Mesodermal cell (in vitro differentiated cells): ENCODE data around the gene GCNT2.
"Not testable (repeated sequence)": the region's sequence is repeated elsewhere in the genome, so short reads cannot be mapped to it uniquely, and the experiment has no call there.

Experiments
- H3K27ac ChIP-seq: 2 replicates; pipeline ENCODE4 v1.7.0; 2013; ENCODE audit warnings: mild to moderate bottlenecking, low read depth, low read length, moderate library complexity; ENCODE audit not compliant: severe bottlenecking
- H3K36me3 ChIP-seq: 2 replicates; pipeline ENCODE4 v1.7.1; 2013; ENCODE audit warnings: mild to moderate bottlenecking, low read length, moderate library complexity; ENCODE audit not compliant: control insufficient read depth, insufficient read depth
- H3K4me1 ChIP-seq: one replicate; pipeline ENCODE4 v1.7.1; 2013; ENCODE audit warnings: mild to moderate bottlenecking, low read length; ENCODE audit not compliant: insufficient read depth, control insufficient read depth, poor library complexity, severe bottlenecking
- H3K4me3 ChIP-seq: 2 replicates; pipeline ENCODE4 v1.7.0; 2013; ENCODE audit warnings: low read length, control low read depth, mild to moderate bottlenecking; ENCODE audit not compliant: insufficient read depth, poor library complexity, severe bottlenecking; ENCODE audit errors: extremely low read depth
- H3K9me3 ChIP-seq: 2 replicates; pipeline ENCODE4 v1.7.1; 2013; ENCODE audit warnings: mild to moderate bottlenecking, low read length, moderate library complexity; ENCODE audit not compliant: control insufficient read depth
- WGBS, 2 experiments: methylation state at CpG; one replicate each; pipeline ENCODE4 v1.1.5; 2013; ENCODE audit warnings: missing lambda C conversion rate in 2 of 2; ENCODE audit not compliant: insufficient coverage in 2 of 2; 5-methylcytosine and 5-hydroxymethylcytosine counted together

GCNT2 gene

GRCh38 chr6:10589983-10590382, 68.8 kb downstream of the GCNT2 start:
- Histone ChIP-seq H3K4me3 (no peak overlapping the region), H3K4me1 (peaks cover 16% of the 10 kb centered on the region), H3K27ac (no peak overlapping the region), H3K9me3 (no peaks in the 10 kb centered on the region), H3K36me3 (no peaks in the 10 kb centered on the region)
- 100% methylated on average over 3 of the region's 3 CpGs; no CpG with 5 or more reads in 1 of the 2 experiments for WGBS, 2 experiments

- H3K36me3 ChIP-seq: no peaks in the 10 kb centered on the region
- H3K27ac ChIP-seq: no peak overlapping the region
- no peak overlapping the region for H3K4me3 ChIP-seq
- H3K9me3 ChIP-seq: no peaks in the 10 kb centered on the region
- WGBS, 2 experiments: 85 to 86% methylated on average over 7 to 12 of the region's 14 CpGs
- peaks cover 5% of the 10 kb centered on the region for H3K4me1 ChIP-seq
Measured at GRCh38 chr6:10591422-10592160, 70.4 kb downstream of the GCNT2 start.

- no peaks in the 10 kb centered on the region for H3K9me3 ChIP-seq
- H3K4me3 ChIP-seq: no peak overlapping the region
- no peak overlapping the region for H3K27ac ChIP-seq
- H3K4me1 ChIP-seq: no peaks in the 10 kb centered on the region
- WGBS, 2 experiments: 61 to 73% methylated on average over 7 to 8 of the region's 11 CpGs
- H3K36me3 ChIP-seq: no peaks in the 10 kb centered on the region
Measured at GRCh38 chr6:10595731-10596664, 74.8 kb downstream of the GCNT2 start.

GRCh38 chr6:10597499-10598001, 76.4 kb downstream of the GCNT2 start:
- H3K4me1 ChIP-seq: no peaks in the 10 kb centered on the region
- H3K9me3 ChIP-seq: no peaks in the 10 kb centered on the region
- no peak overlapping the region for H3K27ac ChIP-seq
- no peak overlapping the region for H3K4me3 ChIP-seq
- WGBS, 2 experiments: 92 to 100% methylated on average over 1 to 2 of the region's 5 CpGs
- no peaks in the 10 kb centered on the region for H3K36me3 ChIP-seq

GRCh38 chr6:10598084-10598960, 77.2 kb downstream of the GCNT2 start:
- WGBS, 2 experiments: 80 to 93% methylated on average over 2 to 4 of the region's 11 CpGs
- Histone ChIP-seq H3K4me3 (no peak overlapping the region), H3K36me3 (no peaks in the 10 kb centered on the region), H3K9me3 (no peaks in the 10 kb centered on the region), H3K4me1 (no peaks in the 10 kb centered on the region), H3K27ac (no peak overlapping the region)

DNA sequence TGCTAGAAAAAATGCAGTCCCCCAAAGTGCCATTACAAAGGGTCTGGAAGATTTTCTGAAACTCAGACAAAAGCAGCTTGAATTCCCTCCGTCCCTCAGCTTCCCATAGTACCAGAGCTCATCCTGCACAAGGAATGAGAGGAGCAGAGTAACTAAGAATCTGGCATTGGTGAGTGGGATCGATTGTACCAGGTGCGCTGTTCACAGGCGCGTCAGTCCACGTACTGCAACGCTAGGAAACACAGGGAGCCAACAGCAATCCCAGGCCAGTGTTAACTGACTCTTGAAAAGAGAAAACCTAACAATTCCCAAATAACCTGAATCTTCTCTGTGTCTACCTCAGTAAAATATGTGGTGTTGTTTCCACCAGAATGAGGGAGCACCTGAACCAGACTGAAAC, 77.9 kb downstream of the GCNT2 start:
- WGBS, 2 experiments: 97 to 100% methylated on average over 2 to 6 of the region's 7 CpGs
- H3K27ac ChIP-seq: no peak overlapping the region
- no peaks in the 10 kb centered on the region for H3K9me3 ChIP-seq

GRCh38 chr6:10600681-10601080, 79.5 kb downstream of the GCNT2 start:
- WGBS, 2 experiments: 83 to 90% methylated on average over 1 to 3 of the region's 5 CpGs
- not testable (repeated sequence) for H3K4me3 ChIP-seq, H3K27ac ChIP-seq, H3K9me3 ChIP-seq, H3K36me3 ChIP-seq, H3K4me1 ChIP-seq

More for the DNA sequence above, 77.9 kb downstream of the GCNT2 start:
- Histone ChIP-seq H3K4me3 (no peak overlapping the region), H3K36me3 (no peaks in the 10 kb centered on the region), H3K4me1 (no peaks in the 10 kb centered on the region)

DNA sequence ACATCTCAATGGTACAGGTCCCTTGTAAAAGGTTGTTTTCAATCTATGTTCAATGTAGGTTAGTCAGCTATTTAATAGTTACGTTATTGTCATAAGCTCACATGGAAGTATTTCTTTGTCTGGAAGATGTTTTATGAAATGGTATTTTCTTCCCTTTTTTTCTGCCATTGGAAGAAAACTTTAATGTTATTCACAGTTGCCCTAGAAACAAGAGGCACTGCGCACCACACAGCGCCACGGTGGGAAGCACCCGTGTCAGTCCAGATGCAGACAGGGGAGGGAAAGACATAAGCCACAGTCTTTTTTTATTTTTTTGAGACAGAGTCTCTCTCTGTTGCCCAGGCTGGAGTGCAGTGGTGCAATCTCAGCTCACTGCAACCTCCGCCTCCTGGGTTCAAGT, 82.1 kb downstream of the GCNT2 start:
- Histone ChIP-seq H3K4me1 (no peaks in the 10 kb centered on the region), H3K27ac (no peak overlapping the region), H3K9me3 (no peaks in the 10 kb centered on the region), H3K4me3 (no peak overlapping the region), H3K36me3 (no peaks in the 10 kb centered on the region)
- 98% methylated on average over 5 to 6 of the region's 6 CpGs for WGBS, 2 experiments

DNA sequence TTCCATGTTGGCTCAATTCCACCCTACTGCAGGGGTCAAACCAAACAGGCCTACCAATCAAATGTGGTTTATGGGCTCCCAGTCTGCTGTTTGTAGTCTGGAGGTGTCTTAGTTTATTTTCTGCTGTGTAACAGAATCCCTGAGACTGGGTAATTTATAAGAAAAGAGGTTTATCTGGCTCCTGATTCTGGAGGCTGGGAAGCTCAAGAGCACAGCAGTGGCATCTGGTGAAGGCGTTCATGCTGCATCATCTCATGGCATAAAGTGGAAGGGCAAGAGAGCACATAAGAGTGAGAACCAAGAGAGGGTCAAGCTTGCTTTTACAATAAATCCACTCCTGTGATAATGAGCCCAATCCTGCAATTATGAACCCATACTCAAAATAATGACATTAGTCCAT, 87.9 kb downstream of the GCNT2 start:
- H3K27ac ChIP-seq: no peak overlapping the region
- WGBS, 2 experiments: 67 to 100% methylated on average over 1 of the region's 1 CpG
- no peaks in the 10 kb centered on the region for H3K36me3 ChIP-seq
- no peaks in the 10 kb centered on the region for H3K4me1 ChIP-seq
- no peaks in the 10 kb centered on the region for H3K9me3 ChIP-seq
- H3K4me3 ChIP-seq: no peak overlapping the region

DNA sequence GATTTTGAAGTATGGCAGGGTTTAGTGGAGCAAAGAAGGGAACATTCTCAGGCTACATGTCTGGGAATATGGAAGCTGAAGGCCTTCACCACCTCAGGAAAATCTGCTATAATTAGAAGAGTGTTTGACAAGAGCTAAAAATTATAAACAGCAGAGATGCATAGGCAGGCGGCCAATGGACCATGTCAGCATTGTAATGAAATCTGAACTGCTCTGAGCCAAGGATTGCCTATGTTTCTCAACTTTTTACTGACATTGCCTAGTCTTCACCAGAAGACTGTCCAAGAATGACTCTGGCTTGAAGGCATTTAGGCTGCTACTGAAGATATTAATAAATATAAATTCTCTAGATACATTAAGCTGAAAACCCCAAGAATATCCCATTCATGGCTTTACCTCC, 89.1 kb downstream of the GCNT2 start:
- no peak overlapping the region for H3K4me3 ChIP-seq
- H3K36me3 ChIP-seq: no peaks in the 10 kb centered on the region
- WGBS, 2 experiments: 89 to 100% methylated on average over 1 of the region's 1 CpG
- no peaks in the 10 kb centered on the region for H3K4me1 ChIP-seq
- H3K9me3 ChIP-seq: no peaks in the 10 kb centered on the region
- no peak overlapping the region for H3K27ac ChIP-seq
